Endothelial cell of umbilical vein (primary cell): ENCODE data around the gene HDAC4. TPM values are rescaled to one million over a fixed set of nuclear protein-coding genes. Genes with fewer than 3 reads are reported as not detected.

Source experiments
- BruUV-seq: library from RNA; stranded (reverse); fragments of 400-500 nt; replicated peaks from 2 replicates; lab custom pipeline; 2021; lab: Mats Ljungman, UMichigan
- CTCF ChIA-PET: fragments of 300-600, 350-600 bp; sonication (Branson Sonifier 250); formaldehyde crosslinking; loops from one replicate; lab custom pipeline; 2021; ENCODE audit warnings: antibody characterized with exemption, inconsistent platforms; lab: Charles Lee
- POLR2A ChIA-PET: fragments of 300-600, 350-600 bp; sonication (Branson Sonifier 250); formaldehyde crosslinking; loops from one replicate; lab custom pipeline; 2021; ENCODE audit warnings: antibody characterized with exemption, inconsistent platforms; lab: Charles Lee
- DNase-seq: peaks from one replicate; pipeline ENCODE4 v3.0.0-alpha.2; 2011; ENCODE audit warnings: low read depth, low spot score
- FAIRE-seq: peaks from 2 replicates; lab custom pipeline; 2011; peaks lifted over from hg19 to GRCh38; lab: Jason Lieb, UNC
- H2AFZ ChIP-seq: 2 replicates; pipeline ENCODE4 v1.6.0; 2012; ENCODE audit warnings: low read depth, low read length, control low read depth, inconsistent platforms
- H3K27ac ChIP-seq: 2 replicates; pipeline ENCODE4 v1.5.1; 2011; ENCODE audit warnings: low read depth, mild to moderate bottlenecking, control low read depth, low read length, moderate library complexity; ENCODE audit not compliant: insufficient read depth
- H3K27me3 ChIP-seq, 2 experiments: 2 replicates each; pipeline versions ENCODE4 v1.6.0 to v1.6.1; 2011; ENCODE audit warnings: low read length in 2 of 2, mixed read lengths in 1 of 2; ENCODE audit not compliant: control insufficient read depth in 2 of 2, insufficient read depth in 2 of 2
- H3K36me3 ChIP-seq, 2 experiments: 2 replicates in 1 of 2; 3 replicates in 1 of 2; pipeline ENCODE4 v1.5.1; 2011; ENCODE audit warnings: low read length in 2 of 2, mild to moderate bottlenecking in 1 of 2, moderate library complexity in 1 of 2; ENCODE audit not compliant: control insufficient read depth in 2 of 2, insufficient read depth in 2 of 2; ENCODE audit errors: extremely low read depth in 1 of 2
- H3K4me1 ChIP-seq: 3 replicates; pipeline ENCODE4 v1.5.1; 2011; ENCODE audit warnings: mild to moderate bottlenecking, low read length; ENCODE audit not compliant: control insufficient read depth, insufficient read depth; ENCODE audit errors: extremely low read depth
- H3K4me2 ChIP-seq: 2 replicates; pipeline ENCODE4 v1.6.1; 2011; ENCODE audit warnings: low read length, control low read depth, mixed read lengths; ENCODE audit not compliant: insufficient read depth
- H3K4me3 ChIP-seq, 3 experiments: fragments of 200-600 bp in 1 of 3; sonication (generic), shearing (Covaris generic) in 1 of 3; replicated peaks in 1 of 3; 2 replicates each; pipeline ENCODE4 v1.5.1; 2011 to 2016; ENCODE audit warnings: control low read depth in 3 of 3, low read length in 3 of 3, mild to moderate bottlenecking in 2 of 3, inconsistent platforms in 1 of 3, low read depth in 1 of 3, moderate library complexity in 1 of 3; ENCODE audit not compliant: insufficient read depth in 1 of 3
- H3K79me2 ChIP-seq: 2 replicates; pipeline ENCODE4 v1.6.0; 2012; ENCODE audit warnings: low read length, inconsistent platforms; ENCODE audit not compliant: control insufficient read depth, insufficient read depth
- H3K9ac ChIP-seq: replicated peaks from 2 replicates; pipeline ENCODE3; 2011; ENCODE audit warnings: low read length, control low read depth; ENCODE audit not compliant: insufficient read depth; ENCODE audit errors: extremely low read depth
- H3K9me1 ChIP-seq: replicated peaks from 3 replicates; pipeline ENCODE4 v1.6.0; 2011; ENCODE audit warnings: mild to moderate bottlenecking, low read length; ENCODE audit not compliant: control insufficient read depth, insufficient read depth; ENCODE audit errors: extremely low read depth
- H3K9me3 ChIP-seq: replicated peaks from 2 replicates; pipeline ENCODE4 v1.5.1; 2012; ENCODE audit warnings: low read length, inconsistent platforms; ENCODE audit not compliant: control insufficient read depth, insufficient read depth
- H4K20me1 ChIP-seq: replicated peaks from 2 replicates; pipeline ENCODE3; 2011; ENCODE audit warnings: mild to moderate bottlenecking, low read length; ENCODE audit not compliant: control insufficient read depth, insufficient read depth; ENCODE audit errors: extremely low read depth
- CTCF ChIP-seq, 2 donors: IDR thresholded peaks; 1 replicate in 1 of 2; 2 replicates in 1 of 2; pipeline ENCODE4 v1.5.1; 2011; ENCODE audit warnings: low read length in 2 of 2, mild to moderate bottlenecking in 2 of 2, moderate library complexity in 2 of 2, control low read depth in 1 of 2, inconsistent platforms in 1 of 2, low read depth in 1 of 2; ENCODE audit not compliant: insufficient read depth in 1 of 2; ENCODE audit errors: extremely low read depth in 1 of 2
- FOS ChIP-seq: IDR thresholded peaks from 2 replicates; pipeline ENCODE4 v1.6.1; 2011; ENCODE audit warnings: mild to moderate bottlenecking, low read length, moderate library complexity, borderline replicate concordance; ENCODE audit not compliant: insufficient read depth
- GATA2 ChIP-seq: IDR thresholded peaks from 2 replicates; pipeline ENCODE4 v1.7.0; 2011; ENCODE audit warnings: low read depth, mild to moderate bottlenecking, moderate library complexity, mixed read lengths, low read length; ENCODE audit not compliant: insufficient read length, insufficient read depth
- JUN ChIP-seq: IDR thresholded peaks from 2 replicates; pipeline ENCODE4 v1.6.1; 2011; ENCODE audit warnings: borderline replicate concordance, low read depth; ENCODE audit not compliant: insufficient read length, insufficient read depth
- MYC ChIP-seq: IDR thresholded peaks from one replicate; pipeline ENCODE4 v1.6.1; 2011; ENCODE audit warnings: mild to moderate bottlenecking, low read depth, low read length
- POLR2A ChIP-seq: IDR thresholded peaks from 2 replicates; pipeline ENCODE4 v1.6.1; 2012; ENCODE audit warnings: low read depth, mild to moderate bottlenecking, control low read depth, low read length
- POLR2AphosphoS5 ChIP-seq: IDR thresholded peaks from 2 replicates; pipeline ENCODE4 v1.6.1; 2012; ENCODE audit warnings: low read depth, mild to moderate bottlenecking, control low read depth, low read length, moderate library complexity; ENCODE audit not compliant: insufficient read depth
- dilution Hi-C: fragments of 300-500 bp; cut with MboI; formaldehyde crosslinking; loops from one replicate; pipeline ENCODE4 v1.15.0; 2019; ENCODE audit warnings: low sequenced_read_pairs; ENCODE audit not compliant: extremely low pct_ligation_motif_present
- intact Hi-C: fragments of 100-400 bp; cut with micrococcal nuclease; formaldehyde crosslinking; loops from one replicate; pipeline ENCODE4 v1.10.0; 2022
- polyA plus RNA-seq, 4 experiments: library from polyadenylated mRNA; depleted of rRNA in 3 of 4; stranded (reverse) in 3 of 4; unstranded in 1 of 4; fragments of >200 nt; gene quantifications; 2 replicates each; pipeline versions ENCODE4 v1.2.1 to v1.2.3, GENCODE V29; 2011 to 2012; ENCODE audit warnings: missing spikeins in 1 of 4
- total RNA-seq: library from RNA; stranded (reverse); gene quantifications from 2 replicates; pipeline ENCODE4 v1.2.3, GENCODE V29; 2021

HDAC4 gene
- total and polyA plus RNA-seq, 2 donors (not counting 3 experiments of a cell fraction or from before 2014, with no cell fraction given) = 13.4 to 33.0 TPM

DNA sequence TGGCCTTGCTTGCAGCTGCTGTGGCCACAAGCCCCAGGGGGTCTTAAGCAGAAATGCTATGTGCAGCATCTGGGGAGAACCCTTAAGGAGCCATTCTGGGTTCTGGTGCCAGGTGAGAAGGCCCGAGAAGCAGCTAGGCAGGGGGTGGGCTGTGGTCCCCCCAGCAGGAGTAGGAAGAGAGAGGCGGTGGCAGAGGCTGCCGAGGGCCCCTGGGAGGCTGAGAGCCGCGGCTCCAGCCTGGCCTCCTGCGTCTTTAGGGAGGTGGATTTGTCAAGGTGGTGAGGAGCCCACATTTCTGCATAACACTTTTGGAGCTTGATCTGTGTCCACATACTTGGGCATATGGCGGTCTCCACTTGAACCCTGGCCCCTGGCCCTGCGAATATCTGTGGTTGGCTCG, 356.5 kb downstream of the HDAC4 start:
- no peak overlapping the region for H3K27ac ChIP-seq
- no peaks in the 10 kb centered on the region for H4K20me1 ChIP-seq
- FAIRE-seq = no peak
- H3K27me3 ChIP-seq = no peaks in the 10 kb centered on the region
- dilution Hi-C loops = no loop called here
- H3K4me2 ChIP-seq = no peak overlapping the region
- no TSS peak for BruUV-seq
- H2AFZ ChIP-seq = no peak overlapping the region
- TF ChIP-seq GATA2 (no peak), CTCF (IDR thresholded peaks at IDR 0.05; ENCODE audit: extremely low read depth in 1 of 2, insufficient read depth in 1 of 2, low read depth in 1 of 2, low read length in 2 of 2) (no peak), FOS (no peak), POLR2A (no peak), MYC (no peak), JUN (no peak)
- H3K4me3 ChIP-seq = no peak overlapping the region
- no peaks in the 10 kb centered on the region for H3K9me3 ChIP-seq
- H3K4me1 ChIP-seq = no peaks in the 10 kb centered on the region
- no peaks in the 10 kb centered on the region for H3K9me1 ChIP-seq
- POLR2A ChIA-PET = no interaction called here
- no peaks in the 10 kb centered on the region for H3K79me2 ChIP-seq
- H3K36me3 ChIP-seq = no peaks in the 10 kb centered on the region
- CTCF ChIA-PET = no interaction called here
- intact Hi-C loops = no loop called here
- H3K9ac ChIP-seq = no peak overlapping the region
- no peak for DNase-seq

GRCh38 chr2:239043326-239043725, 357.5 kb downstream of the HDAC4 start:
- no TSS peak for BruUV-seq
- Histone ChIP-seq H4K20me1 (no peaks in the 10 kb centered on the region), H3K9me1 (no peaks in the 10 kb centered on the region), H3K27ac (no peak overlapping the region), H3K4me3 (no peak overlapping the region), H3K4me2 (no peak overlapping the region), H3K4me1 (no peaks in the 10 kb centered on the region), H3K27me3 (no peaks in the 10 kb centered on the region), H3K9me3 (no peaks in the 10 kb centered on the region), H3K79me2 (no peaks in the 10 kb centered on the region), H3K36me3 (no peaks in the 10 kb centered on the region), H2AFZ (no peak overlapping the region), H3K9ac (no peak overlapping the region)
- intact Hi-C loops = no loop called here
- ChIA-PET CTCF (no interaction called here), POLR2A (no interaction called here)
- TF ChIP-seq CTCF (IDR thresholded peaks at IDR 0.05; ENCODE audit: extremely low read depth in 1 of 2, insufficient read depth in 1 of 2, low read depth in 1 of 2, low read length in 2 of 2) (no peak), POLR2AphosphoS5 (no peak), JUN (no peak), FOS (no peak)
- dilution Hi-C loops = no loop called here
- DNase-seq = no peak
- no peak for FAIRE-seq
